ENCODE measurements around the gene ODAD2. TPM values are rescaled to one million over a fixed set of nuclear protein-coding genes. Genes with fewer than 3 reads are reported as not detected.

Gene ODAD2
- polyA plus RNA-seq, 1 donor from 2014 or later = not detected

GRCh38 chr10:27822301-27822700, 176.6 kb downstream of the ODAD2 start:
- Histone ChIP-seq H3K36me3 (ENCODE audit: insufficient read depth, low read length) (no peaks in the 10 kb centered on the region), H3K9ac (ENCODE audit: low read length) (no peak overlapping the region), H3K9me3 (ENCODE audit: low read length) (no peaks in the 10 kb centered on the region), H2AFZ (ENCODE audit: low read depth, low read length) (no peak overlapping the region), H3K9me2 (ENCODE audit: insufficient read depth, low read length) (no peaks in the 10 kb centered on the region), H3K79me2 (replicated peaks; ENCODE audit: insufficient read depth, low read length) (no peaks in the 10 kb centered on the region), H3F3A (ENCODE audit: insufficient read depth, low read length, poor library complexity, severe bottlenecking) (no peaks in the 10 kb centered on the region), H3K27ac (ENCODE audit: low read length) (no peak overlapping the region), H3K27me3 (ENCODE audit: insufficient read depth, low read depth, low read length) (no peaks in the 10 kb centered on the region), H3K4me2 (ENCODE audit: low read length) (no peak overlapping the region), H4K20me1 (ENCODE audit: insufficient read depth) (no peaks in the 10 kb centered on the region), H3K4me3 (ENCODE audit: low read length) (no peak overlapping the region)
- TF ChIP-seq SMC3 (conservative IDR thresholded peaks at IDR 0.05; ENCODE audit: poor library complexity) = no peak
- no peak for TF ChIP-seq EZH2 (IDR thresholded peaks at IDR 0.05; ENCODE audit: borderline replicate concordance, insufficient read depth, low read length, poor library complexity, severe bottlenecking)
- no peak for TF ChIP-seq CTCF (IDR thresholded peaks at IDR 0.05; ENCODE audit: poor library complexity, severe bottlenecking)
- TF ChIP-seq EP300 (conservative IDR thresholded peaks at IDR 0.05; ENCODE audit: poor library complexity, severe bottlenecking) = no peak
- no peak for TF ChIP-seq RAD21 (conservative IDR thresholded peaks at IDR 0.05)
- TF ChIP-seq, protein P1, sequence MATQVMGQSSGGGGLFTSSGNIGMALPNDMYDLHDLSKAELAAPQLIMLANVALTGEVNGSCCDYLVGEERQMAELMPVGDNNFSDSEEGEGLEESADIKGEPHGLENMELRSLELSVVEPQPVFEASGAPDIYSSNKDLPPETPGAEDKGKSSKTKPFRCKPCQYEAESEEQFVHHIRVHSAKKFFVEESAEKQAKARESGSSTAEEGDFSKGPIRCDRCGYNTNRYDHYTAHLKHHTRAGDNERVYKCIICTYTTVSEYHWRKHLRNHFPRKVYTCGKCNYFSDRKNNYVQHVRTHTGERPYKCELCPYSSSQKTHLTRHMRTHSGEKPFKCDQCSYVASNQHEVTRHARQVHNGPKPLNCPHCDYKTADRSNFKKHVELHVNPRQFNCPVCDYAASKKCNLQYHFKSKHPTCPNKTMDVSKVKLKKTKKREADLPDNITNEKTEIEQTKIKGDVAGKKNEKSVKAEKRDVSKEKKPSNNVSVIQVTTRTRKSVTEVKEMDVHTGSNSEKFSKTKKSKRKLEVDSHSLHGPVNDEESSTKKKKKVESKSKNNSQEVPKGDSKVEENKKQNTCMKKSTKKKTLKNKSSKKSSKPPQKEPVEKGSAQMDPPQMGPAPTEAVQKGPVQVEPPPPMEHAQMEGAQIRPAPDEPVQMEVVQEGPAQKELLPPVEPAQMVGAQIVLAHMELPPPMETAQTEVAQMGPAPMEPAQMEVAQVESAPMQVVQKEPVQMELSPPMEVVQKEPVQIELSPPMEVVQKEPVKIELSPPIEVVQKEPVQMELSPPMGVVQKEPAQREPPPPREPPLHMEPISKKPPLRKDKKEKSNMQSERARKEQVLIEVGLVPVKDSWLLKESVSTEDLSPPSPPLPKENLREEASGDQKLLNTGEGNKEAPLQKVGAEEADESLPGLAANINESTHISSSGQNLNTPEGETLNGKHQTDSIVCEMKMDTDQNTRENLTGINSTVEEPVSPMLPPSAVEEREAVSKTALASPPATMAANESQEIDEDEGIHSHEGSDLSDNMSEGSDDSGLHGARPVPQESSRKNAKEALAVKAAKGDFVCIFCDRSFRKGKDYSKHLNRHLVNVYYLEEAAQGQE (IDR thresholded peaks at IDR 0.05; ENCODE audit: borderline replicate concordance) = no peak
- no peak for TF ChIP-seq MXI1 (conservative IDR thresholded peaks at IDR 0.05; ENCODE audit: poor library complexity, severe bottlenecking)
- no peak for TF ChIP-seq POLR2AphosphoS5 (IDR thresholded peaks at IDR 0.05)
- TF ChIP-seq TAF1 (IDR thresholded peaks at IDR 0.05; ENCODE audit: low read depth) = no peak

DNA sequence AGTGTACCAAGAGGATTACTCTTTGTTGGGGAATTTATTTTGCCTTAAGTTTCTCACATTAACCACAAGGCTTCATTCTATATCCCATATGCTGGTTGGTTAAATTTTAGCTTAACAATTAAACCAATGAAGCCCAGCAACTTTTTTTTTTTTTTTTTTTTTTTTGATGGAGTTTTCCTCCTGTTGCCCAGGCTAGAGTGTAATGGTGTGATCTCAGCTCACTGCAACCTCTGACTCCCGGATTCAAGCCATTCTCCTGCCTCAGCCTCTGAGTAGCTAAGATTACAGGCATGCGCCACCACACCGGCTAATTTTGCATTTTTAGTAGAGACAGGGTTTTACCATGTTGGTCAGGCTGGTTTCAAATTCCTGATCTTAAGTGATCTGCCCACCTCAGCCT, 178.2 kb downstream of the ODAD2 start:
- Histone ChIP-seq H3K4me3 (ENCODE audit: low read length) (no peak overlapping the region), H3K4me2 (ENCODE audit: low read length) (no peak overlapping the region), H3K27me3 (ENCODE audit: insufficient read depth, low read depth, low read length) (no peaks in the 10 kb centered on the region), H3K9ac (ENCODE audit: low read length) (no peak overlapping the region), H3K79me2 (replicated peaks; ENCODE audit: insufficient read depth, low read length) (no peaks in the 10 kb centered on the region), H4K20me1 (ENCODE audit: insufficient read depth) (no peaks in the 10 kb centered on the region), H3K9me3 (ENCODE audit: low read length) (no peaks in the 10 kb centered on the region), H3K36me3 (ENCODE audit: insufficient read depth, low read length) (no peaks in the 10 kb centered on the region), H2AFZ (ENCODE audit: low read depth, low read length) (no peak overlapping the region), H3K9me2 (ENCODE audit: insufficient read depth, low read length) (no peaks in the 10 kb centered on the region), H3K27ac (ENCODE audit: low read length) (no peak overlapping the region), H3F3A (ENCODE audit: insufficient read depth, low read length, poor library complexity, severe bottlenecking) (no peaks in the 10 kb centered on the region)
- TF ChIP-seq EP300 (conservative IDR thresholded peaks at IDR 0.05; ENCODE audit: poor library complexity, severe bottlenecking) (no peak), MXI1 (conservative IDR thresholded peaks at IDR 0.05; ENCODE audit: poor library complexity, severe bottlenecking) (no peak)
